Ovary (tissue), 1 donor: ENCODE measurements around the gene NPAS3.

Experiments
- EP300 ChIP-seq: sonication (generic); formaldehyde crosslinking; IDR thresholded peaks from one replicate; pipeline ENCODE4 v1.6.1; 2017; ENCODE audit warnings: antibody characterized with exemption
- POLR2A ChIP-seq: fragments of 450-650 bp; IDR thresholded peaks from one replicate; pipeline ENCODE4 v1.6.1; 2017; ENCODE audit warnings: antibody characterized with exemption, mild to moderate bottlenecking, moderate library complexity

GRCh38 chr14:33541171-33541570 is 602.5 kb downstream of the NPAS3 start:
- TF ChIP-seq POLR2A, result no peak
- TF ChIP-seq EP300, result no peak
